Effector CD8-positive, alpha-beta T cell (primary cell): ENCODE results near the gene EPB42.
"Not testable (repeated sequence)": the region's sequence is repeated elsewhere in the genome, so short reads cannot be mapped to it uniquely, and the experiment has no call there.

Experiments used
- DNase-seq: peaks from one replicate; lab custom pipeline; 2025; lab: John Stamatoyannopoulos, UW

EPB42 gene

GRCh38 chr15:43185157-43186002 is 35.4 kb downstream of the EPB42 start, which contains the start of gene CCNDBP1:
TSS of gene CCNDBP1 (plus strand) at chr15:43185403. CDS start at chr15:43185499, 96 bp downstream.
- DNase-seq = peak; percentile 67

- DNase-seq = no peak
Observed at GRCh38 chr15:43184407-43185124, 36.3 kb downstream of the EPB42 start.

GRCh38 chr15:43183270-43183669 is 37.5 kb downstream of the EPB42 start:
- DNase-seq = no peak

- DNase-seq = not testable (repeated sequence)
Observed at GRCh38 chr15:43177147-43177546, 43.7 kb downstream of the EPB42 start.

- DNase-seq = not testable (repeated sequence)
Observed at GRCh38 chr15:43175656-43176309, 45.0 kb downstream of the EPB42 start.

- no peak for DNase-seq
Observed at GRCh38 chr15:43169888-43170287, 50.9 kb downstream of the EPB42 start.

GRCh38 chr15:43168192-43169107 is 52.4 kb downstream of the EPB42 start:
- DNase-seq = no peak

GRCh38 chr15:43167261-43167660 is 53.6 kb downstream of the EPB42 start:
- not testable (repeated sequence) for DNase-seq

- DNase-seq = no peak
Observed at GRCh38 chr15:43165801-43166325, 55.0 kb downstream of the EPB42 start.

GRCh38 chr15:43153269-43153668 is 67.5 kb downstream of the EPB42 start:
- DNase-seq = no peak

GRCh38 chr15:43151688-43152087 is 69.1 kb downstream of the EPB42 start:
- no peak for DNase-seq

GRCh38 chr15:43150191-43150929 is 70.5 kb downstream of the EPB42 start:
- no peak for DNase-seq
